ENCODE measurements around the gene FAM20C. TPM values are rescaled to one million over a fixed set of nuclear protein-coding genes. Genes with fewer than 3 reads are reported as not detected.

Gene FAM20C
- total RNA-seq, 4 donors from 2014 or later, result 9.6 to 35.3 (median 18.6) TPM

DNA sequence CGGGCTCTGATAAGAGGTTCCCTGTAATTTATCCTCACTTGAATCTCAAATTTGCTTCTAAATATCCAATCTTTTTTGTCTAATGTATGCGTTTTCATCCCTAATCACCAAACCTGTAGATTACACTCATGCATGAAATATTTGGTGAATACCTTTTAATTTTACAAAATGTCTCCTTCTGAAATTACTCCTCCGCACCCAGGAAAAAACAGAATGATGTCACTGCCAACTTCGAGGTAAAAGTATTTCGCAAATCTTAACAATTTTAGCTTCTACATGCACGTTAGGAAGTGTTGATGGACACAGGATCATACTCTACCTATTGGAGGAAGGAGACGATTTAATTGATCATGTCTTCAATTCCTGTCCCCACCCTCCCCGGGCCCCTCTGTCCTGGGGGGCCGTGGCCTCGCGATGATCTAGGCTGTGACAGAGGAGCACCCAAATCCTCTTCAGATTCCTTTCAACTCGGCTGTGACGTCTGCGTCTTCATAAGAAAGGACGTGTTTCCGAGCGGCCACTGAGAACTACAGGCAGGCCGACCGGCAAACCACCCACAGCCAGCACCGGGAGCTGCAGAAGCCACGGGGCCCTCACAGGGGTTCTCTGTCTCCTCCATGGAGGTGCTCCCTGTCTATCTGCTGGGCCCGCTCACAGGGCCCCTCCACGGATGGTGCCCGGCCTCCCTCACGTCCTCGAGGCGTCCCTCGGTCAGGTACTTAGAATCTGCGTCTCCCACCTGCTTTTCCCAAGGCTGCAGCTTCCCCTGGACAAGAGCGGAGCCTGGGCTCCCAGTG, 8.7 kb upstream of the FAM20C start:
- Histone ChIP-seq H3K36me3 (no peaks in the 10 kb centered on the region), H3K9me3 (no peaks in the 10 kb centered on the region), H3K4me1 (peaks cover 40 to 42% of the 10 kb centered on the region in 2 donors), H3K4me3 (no peak overlapping the region), H3K27ac (peak overlapping the region; percentile 78 to 94 (median 82)), H3K27me3 (no peaks in the 10 kb centered on the region)
- no peak for DNase-seq
- in situ Hi-C loops (cut with MboI; ENCODE audit: low sequenced_read_pairs in 4 of 4) (no loop called here), intact Hi-C loops (cut with DNase I; ENCODE audit: low total_unique reads) (loop anchor here (2.0 kb wide), 1 partner anchor 23 kb away; no protein-coding TSS in a partner anchor)
- TF ChIP-seq, protein P1, sequence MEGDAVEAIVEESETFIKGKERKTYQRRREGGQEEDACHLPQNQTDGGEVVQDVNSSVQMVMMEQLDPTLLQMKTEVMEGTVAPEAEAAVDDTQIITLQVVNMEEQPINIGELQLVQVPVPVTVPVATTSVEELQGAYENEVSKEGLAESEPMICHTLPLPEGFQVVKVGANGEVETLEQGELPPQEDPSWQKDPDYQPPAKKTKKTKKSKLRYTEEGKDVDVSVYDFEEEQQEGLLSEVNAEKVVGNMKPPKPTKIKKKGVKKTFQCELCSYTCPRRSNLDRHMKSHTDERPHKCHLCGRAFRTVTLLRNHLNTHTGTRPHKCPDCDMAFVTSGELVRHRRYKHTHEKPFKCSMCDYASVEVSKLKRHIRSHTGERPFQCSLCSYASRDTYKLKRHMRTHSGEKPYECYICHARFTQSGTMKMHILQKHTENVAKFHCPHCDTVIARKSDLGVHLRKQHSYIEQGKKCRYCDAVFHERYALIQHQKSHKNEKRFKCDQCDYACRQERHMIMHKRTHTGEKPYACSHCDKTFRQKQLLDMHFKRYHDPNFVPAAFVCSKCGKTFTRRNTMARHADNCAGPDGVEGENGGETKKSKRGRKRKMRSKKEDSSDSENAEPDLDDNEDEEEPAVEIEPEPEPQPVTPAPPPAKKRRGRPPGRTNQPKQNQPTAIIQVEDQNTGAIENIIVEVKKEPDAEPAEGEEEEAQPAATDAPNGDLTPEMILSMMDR (IDR thresholded peaks at IDR 0.05 in 4 of 5, conservative IDR thresholded peaks at IDR 0.05 in 1 of 5), result no peak
- no peak for ATAC-seq

DNA sequence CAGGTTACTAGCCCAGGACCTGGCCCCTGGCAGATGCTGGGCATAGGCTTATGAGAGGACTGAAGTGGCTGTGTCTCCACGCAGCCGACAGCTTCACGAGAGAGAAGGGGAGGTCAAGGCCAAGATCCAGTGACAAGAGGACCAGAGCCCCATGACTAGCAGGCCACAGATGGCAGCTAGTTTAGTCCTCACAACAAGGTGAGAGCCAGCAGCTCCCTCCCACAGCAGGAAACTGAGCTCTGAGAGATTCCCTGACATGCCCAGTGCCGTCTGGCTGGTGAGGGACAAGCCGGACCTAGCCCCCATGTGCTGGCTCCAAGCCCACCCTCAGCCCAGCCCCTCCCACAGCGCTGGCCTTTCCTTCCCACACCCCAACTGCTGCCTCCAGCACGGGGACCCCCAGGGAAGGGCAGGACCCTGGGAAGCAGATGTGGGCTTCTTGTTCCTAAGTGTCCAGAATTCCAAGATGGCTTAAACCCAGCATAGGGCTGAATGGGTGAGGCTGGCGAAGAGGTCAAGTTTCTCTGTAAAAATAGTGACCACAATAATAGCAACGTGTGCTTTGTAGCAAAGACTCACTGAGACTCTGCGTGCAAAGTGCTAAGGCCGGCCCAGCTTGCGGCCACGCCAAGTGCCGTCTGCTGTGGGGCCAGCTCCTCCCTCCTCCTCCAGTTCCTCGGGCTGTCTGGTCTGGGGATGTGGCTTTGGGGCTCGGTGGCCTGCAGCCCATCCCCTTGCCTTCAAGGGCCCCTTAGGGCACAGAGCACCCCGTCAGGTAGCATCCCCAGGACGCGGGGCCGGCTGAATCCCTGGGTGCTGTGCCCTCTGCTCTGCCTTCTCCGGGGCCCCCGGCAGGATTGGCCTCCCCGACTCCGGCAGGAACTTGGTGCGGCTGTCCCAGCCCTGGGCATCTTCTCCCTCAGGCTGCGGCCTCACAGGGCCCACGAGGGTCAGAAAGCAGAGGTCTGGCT, 7.8 kb upstream of the FAM20C start:
- in situ Hi-C loops (cut with MboI; ENCODE audit: low sequenced_read_pairs in 4 of 4), result no loop called here
- ATAC-seq, result peak; percentile 68 to 78
- Histone ChIP-seq H3K27me3 (no peaks in the 10 kb centered on the region), H3K27ac (peak overlapping the region; percentile 78 to 94 (median 82)), H3K36me3 (no peaks in the 10 kb centered on the region), H3K4me1 (peaks cover 40 to 42% of the 10 kb centered on the region in 2 donors), H3K4me3 (peak overlapping the region in 1 of 4 donors; percentile 9), H3K9me3 (no peaks in the 10 kb centered on the region)
- intact Hi-C loops (cut with DNase I; ENCODE audit: low total_unique reads), result loop anchor here (2.0 kb wide), 1 partner anchor 24 kb away; no protein-coding TSS in a partner anchor
- DNase-seq, result peak; percentile 65 to 72
- TF ChIP-seq POLR2A (IDR thresholded peaks at IDR 0.05), result peak in 1 of 2 donors; percentile 40
- TF ChIP-seq, protein P1 (IDR thresholded peaks at IDR 0.05 in 4 of 5, conservative IDR thresholded peaks at IDR 0.05 in 1 of 5), result no peak

DNA sequence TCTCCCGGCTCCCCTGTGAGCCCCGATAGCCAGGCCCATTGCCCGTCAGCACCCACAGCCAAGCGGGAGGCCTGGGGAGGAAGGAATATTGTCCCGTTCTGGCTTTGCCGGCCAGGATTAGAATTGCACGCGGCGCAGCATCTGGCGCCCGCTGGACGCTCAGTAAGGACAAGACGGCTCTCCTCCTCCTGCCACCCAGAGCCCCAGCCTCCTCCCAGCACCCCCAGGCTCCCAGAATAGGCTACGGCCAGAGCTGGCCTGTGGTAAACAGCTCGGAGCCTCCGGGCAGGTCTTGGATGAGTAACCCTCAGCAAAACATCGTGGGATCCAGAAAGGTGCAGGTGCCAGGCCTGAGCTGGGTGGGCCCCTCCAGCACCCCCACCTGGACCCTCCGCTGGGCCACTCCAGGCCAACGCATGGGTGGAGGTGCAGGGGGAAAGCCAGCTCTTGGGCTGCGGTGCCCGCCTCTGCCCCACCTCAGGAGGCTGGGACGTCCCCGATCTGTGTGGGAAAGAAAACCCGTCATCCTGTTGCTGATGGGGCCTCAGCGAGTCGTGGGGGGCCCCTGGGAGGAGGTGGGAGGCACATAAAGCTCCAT, 5.8 kb upstream of the FAM20C start:
- Histone ChIP-seq H3K4me1 (peaks cover 48 to 49% of the 10 kb centered on the region in 2 donors), H3K27me3 (no peaks in the 10 kb centered on the region), H3K9me3 (no peaks in the 10 kb centered on the region), H3K27ac (peak overlapping the region; percentile 76 to 94 (median 82)), H3K36me3 (no peaks in the 10 kb centered on the region), H3K4me3 (peak overlapping the region in 2 of 4 donors; percentile 13 to 16)
- in situ Hi-C loops (cut with MboI; ENCODE audit: low sequenced_read_pairs in 4 of 4), result no loop called here
- intact Hi-C loops (cut with DNase I; ENCODE audit: low total_unique reads), result loop anchor here (2.0 kb wide), 1 partner anchor 38 kb away; no protein-coding TSS in a partner anchor
- peak in 1 of 2 donors; percentile 5 for ATAC-seq
- no peak for TF ChIP-seq POLR2A (IDR thresholded peaks at IDR 0.05)
- TF ChIP-seq, protein P1 (IDR thresholded peaks at IDR 0.05 in 4 of 5, conservative IDR thresholded peaks at IDR 0.05 in 1 of 5), result no peak
- no peak for DNase-seq

DNA sequence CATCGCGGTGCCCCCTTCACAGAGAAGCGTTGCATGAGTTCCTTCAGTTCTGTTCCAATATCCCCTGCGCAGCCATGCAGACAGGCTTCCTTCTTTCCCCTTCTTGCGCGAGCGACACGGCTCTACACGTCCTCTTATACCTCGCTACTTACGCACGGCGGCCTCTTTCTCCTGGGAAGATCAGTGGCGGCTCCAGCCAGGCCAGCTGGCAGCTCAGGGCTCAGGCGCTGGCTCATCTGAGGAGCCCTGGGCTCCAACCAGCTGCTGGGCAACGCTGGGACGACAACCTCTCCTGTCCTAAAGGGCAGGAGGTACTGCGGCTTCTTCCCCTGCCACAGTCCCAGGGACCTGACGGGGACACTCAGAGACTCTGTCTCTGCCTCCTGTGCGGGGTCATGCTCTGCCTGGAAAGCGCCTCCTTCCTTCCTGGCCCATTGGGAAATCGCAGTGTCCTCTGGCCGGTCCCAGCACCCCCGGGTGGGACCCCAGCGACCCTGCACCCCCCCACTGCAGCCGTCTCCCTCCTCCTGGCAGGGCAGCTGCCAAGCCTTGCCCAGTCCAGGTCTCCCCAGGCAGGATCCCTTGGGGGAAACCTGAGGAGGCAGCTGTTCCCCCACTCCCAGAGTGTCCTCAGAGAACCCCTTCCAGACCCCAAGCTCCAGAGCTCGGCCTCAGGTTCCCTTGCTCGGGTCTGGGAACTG, 5.0 kb upstream of the FAM20C start:
- Histone ChIP-seq H3K9me3 (no peaks in the 10 kb centered on the region), H3K4me1 (peaks cover 48 to 49% of the 10 kb centered on the region in 2 donors), H3K27me3 (no peaks in the 10 kb centered on the region), H3K36me3 (no peaks in the 10 kb centered on the region), H3K27ac (peak overlapping the region; percentile 76 to 94 (median 82)), H3K4me3 (peak overlapping the region in 2 of 4 donors; percentile 13 to 16)
- intact Hi-C loops (cut with DNase I; ENCODE audit: low total_unique reads), result loop anchor here (2.0 kb wide), 1 partner anchor 39 kb away; no protein-coding TSS in a partner anchor
- ATAC-seq (peak; percentile 35 to 60), DNase-seq (peak; percentile 62 to 81)
- TF ChIP-seq, protein P1 (IDR thresholded peaks at IDR 0.05 in 4 of 5, conservative IDR thresholded peaks at IDR 0.05 in 1 of 5), result no peak
- peak in 1 of 2 donors; percentile 38 for TF ChIP-seq POLR2A (IDR thresholded peaks at IDR 0.05)
- in situ Hi-C loops (cut with MboI; ENCODE audit: low sequenced_read_pairs in 4 of 4), result no loop called here

Data from gastrocnemius medialis (tissue), 4 donors.